K562 (cell line): ENCODE results near the gene ICA1.

ENCODE experiments used
- BRCA1 ChIP-seq, 2 experiments: fragments of 450-650 bp in 1 of 2; sonication (generic) in 1 of 2; formaldehyde crosslinking in 1 of 2; IDR thresholded peaks; 2 replicates each; pipeline versions ENCODE4 v1.5.0 to v1.6.1; 2017 to 2020; ENCODE audit warnings: mild to moderate bottlenecking in 1 of 2, missing genetic modification reagents in 1 of 2
- CTCF ChIP-seq, 3 experiments: IDR thresholded peaks in 2 of 3; conservative IDR thresholded peaks in 1 of 3; 2 replicates each; pipeline ENCODE4 v1.5.1; 2011 to 2012; ENCODE audit warnings: low read length in 3 of 3, mild to moderate bottlenecking in 3 of 3, control low read depth in 2 of 3, improper control_type of control experiment in 1 of 3, inconsistent platforms in 1 of 3, low read depth in 1 of 3, mixed read lengths in 1 of 3, moderate library complexity in 1 of 3; ENCODE audit not compliant: insufficient read depth in 2 of 3
- EP300 ChIP-seq: IDR thresholded peaks from 2 replicates; pipeline ENCODE4 v1.6.1; 2012; ENCODE audit warnings: low read length, improper control_type of control experiment
- HCFC1 ChIP-seq: IDR thresholded peaks from 2 replicates; pipeline ENCODE4 v1.6.1; 2012; ENCODE audit warnings: low read depth, low read length, improper control_type of control experiment
- MEF2A ChIP-seq: IDR thresholded peaks from 2 replicates; pipeline ENCODE4 v1.6.1; 2011; ENCODE audit warnings: low read depth, mild to moderate bottlenecking, low read length, moderate library complexity; ENCODE audit not compliant: control insufficient read depth
- SP1 ChIP-seq: sonication (generic); formaldehyde crosslinking; IDR thresholded peaks from 2 replicates; pipeline ENCODE4 v1.8.1; 2022; ENCODE audit warnings: mild to moderate bottlenecking, missing genetic modification reagents
- STAT6 ChIP-seq: sonication (generic); formaldehyde crosslinking; IDR thresholded peaks from 2 replicates; pipeline ENCODE4 v1.8.1; 2023; ENCODE audit warnings: mild to moderate bottlenecking, missing genetic modification reagents
- TCF3 ChIP-seq: sonication (generic); formaldehyde crosslinking; IDR thresholded peaks from 2 replicates; pipeline ENCODE4 v1.4.0; 2020; ENCODE audit warnings: mild to moderate bottlenecking, missing genetic modification reagents
- THRA ChIP-seq: fragments of 450-650 bp; IDR thresholded peaks from 2 replicates; pipeline ENCODE4 v1.6.1; 2017; ENCODE audit warnings: mild to moderate bottlenecking, moderate library complexity
- ZNF324 ChIP-seq: fragments of 250-450 bp; sonication (Bioruptor Pico); IDR thresholded peaks from 2 replicates; pipeline ENCODE4 v1.4.0; 2020; ENCODE audit warnings: mild to moderate bottlenecking
- TF ChIP-seq, protein P1 (sequence below): sonication (generic); formaldehyde crosslinking; IDR thresholded peaks from 2 replicates; pipeline ENCODE4 v1.9.0; 2022; ENCODE audit warnings: mild to moderate bottlenecking, missing genetic modification reagents
- TF ChIP-seq, protein P2 (sequence below): sonication (generic); formaldehyde crosslinking; IDR thresholded peaks from 2 replicates; pipeline ENCODE4 v1.8.1; 2023; ENCODE audit warnings: mild to moderate bottlenecking, missing genetic modification reagents
- TF ChIP-seq, protein P3 (sequence below): fragments of 450-650 bp; IDR thresholded peaks from 2 replicates; pipeline ENCODE4 v1.6.1; 2018; ENCODE audit not compliant: partially characterized antibody

DNA sequence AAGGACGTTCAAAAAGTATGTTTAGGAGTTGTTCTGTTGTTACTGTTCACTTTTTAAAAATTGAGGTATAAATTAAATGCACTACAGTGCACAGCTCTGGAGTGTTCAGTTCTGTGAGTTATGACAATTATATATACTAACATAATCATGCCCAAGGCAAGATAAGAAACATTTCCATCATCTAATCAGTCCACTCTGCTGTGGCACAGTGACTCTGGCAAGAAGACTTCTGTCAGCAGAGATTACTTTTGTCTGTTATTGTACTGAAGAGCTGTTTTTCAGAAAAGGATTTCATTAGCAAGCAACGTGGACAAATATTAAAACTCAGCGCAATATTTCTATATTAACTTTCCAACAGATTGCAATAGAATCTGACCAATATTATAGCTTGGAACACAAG, 32.0 kb downstream of the ICA1 start:
- TF ChIP-seq MEF2A (no peak), THRA (no peak), CTCF (IDR thresholded peaks at IDR 0.05 in 2 of 3, conservative IDR thresholded peaks at IDR 0.05 in 1 of 3; ENCODE audit: insufficient read depth in 2 of 3, low read depth in 1 of 3, low read length in 3 of 3) (no peak), EP300 (no peak), HCFC1 (no peak), ZNF324 (no peak), SP1 (CRISPR knock-in tag) (no peak), TCF3 (CRISPR knock-in tag) (no peak), BRCA1 (IDR thresholded peaks at IDR 0.05) (no peak), BRCA1 (CRISPR knock-in tag; IDR thresholded peaks at IDR 0.05) (no peak), STAT6 (CRISPR knock-in tag) (no peak)
- TF ChIP-seq, protein P1, sequence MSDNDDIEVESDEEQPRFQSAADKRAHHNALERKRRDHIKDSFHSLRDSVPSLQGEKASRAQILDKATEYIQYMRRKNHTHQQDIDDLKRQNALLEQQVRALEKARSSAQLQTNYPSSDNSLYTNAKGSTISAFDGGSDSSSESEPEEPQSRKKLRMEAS (CRISPR knock-in tag): no peak
- TF ChIP-seq, protein P2, sequence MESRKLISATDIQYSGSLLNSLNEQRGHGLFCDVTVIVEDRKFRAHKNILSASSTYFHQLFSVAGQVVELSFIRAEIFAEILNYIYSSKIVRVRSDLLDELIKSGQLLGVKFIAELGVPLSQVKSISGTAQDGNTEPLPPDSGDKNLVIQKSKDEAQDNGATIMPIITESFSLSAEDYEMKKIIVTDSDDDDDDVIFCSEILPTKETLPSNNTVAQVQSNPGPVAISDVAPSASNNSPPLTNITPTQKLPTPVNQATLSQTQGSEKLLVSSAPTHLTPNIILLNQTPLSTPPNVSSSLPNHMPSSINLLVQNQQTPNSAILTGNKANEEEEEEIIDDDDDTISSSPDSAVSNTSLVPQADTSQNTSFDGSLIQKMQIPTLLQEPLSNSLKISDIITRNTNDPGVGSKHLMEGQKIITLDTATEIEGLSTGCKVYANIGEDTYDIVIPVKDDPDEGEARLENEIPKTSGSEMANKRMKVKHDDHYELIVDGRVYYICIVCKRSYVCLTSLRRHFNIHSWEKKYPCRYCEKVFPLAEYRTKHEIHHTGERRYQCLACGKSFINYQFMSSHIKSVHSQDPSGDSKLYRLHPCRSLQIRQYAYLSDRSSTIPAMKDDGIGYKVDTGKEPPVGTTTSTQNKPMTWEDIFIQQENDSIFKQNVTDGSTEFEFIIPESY: no peak
- TF ChIP-seq, protein P3, sequence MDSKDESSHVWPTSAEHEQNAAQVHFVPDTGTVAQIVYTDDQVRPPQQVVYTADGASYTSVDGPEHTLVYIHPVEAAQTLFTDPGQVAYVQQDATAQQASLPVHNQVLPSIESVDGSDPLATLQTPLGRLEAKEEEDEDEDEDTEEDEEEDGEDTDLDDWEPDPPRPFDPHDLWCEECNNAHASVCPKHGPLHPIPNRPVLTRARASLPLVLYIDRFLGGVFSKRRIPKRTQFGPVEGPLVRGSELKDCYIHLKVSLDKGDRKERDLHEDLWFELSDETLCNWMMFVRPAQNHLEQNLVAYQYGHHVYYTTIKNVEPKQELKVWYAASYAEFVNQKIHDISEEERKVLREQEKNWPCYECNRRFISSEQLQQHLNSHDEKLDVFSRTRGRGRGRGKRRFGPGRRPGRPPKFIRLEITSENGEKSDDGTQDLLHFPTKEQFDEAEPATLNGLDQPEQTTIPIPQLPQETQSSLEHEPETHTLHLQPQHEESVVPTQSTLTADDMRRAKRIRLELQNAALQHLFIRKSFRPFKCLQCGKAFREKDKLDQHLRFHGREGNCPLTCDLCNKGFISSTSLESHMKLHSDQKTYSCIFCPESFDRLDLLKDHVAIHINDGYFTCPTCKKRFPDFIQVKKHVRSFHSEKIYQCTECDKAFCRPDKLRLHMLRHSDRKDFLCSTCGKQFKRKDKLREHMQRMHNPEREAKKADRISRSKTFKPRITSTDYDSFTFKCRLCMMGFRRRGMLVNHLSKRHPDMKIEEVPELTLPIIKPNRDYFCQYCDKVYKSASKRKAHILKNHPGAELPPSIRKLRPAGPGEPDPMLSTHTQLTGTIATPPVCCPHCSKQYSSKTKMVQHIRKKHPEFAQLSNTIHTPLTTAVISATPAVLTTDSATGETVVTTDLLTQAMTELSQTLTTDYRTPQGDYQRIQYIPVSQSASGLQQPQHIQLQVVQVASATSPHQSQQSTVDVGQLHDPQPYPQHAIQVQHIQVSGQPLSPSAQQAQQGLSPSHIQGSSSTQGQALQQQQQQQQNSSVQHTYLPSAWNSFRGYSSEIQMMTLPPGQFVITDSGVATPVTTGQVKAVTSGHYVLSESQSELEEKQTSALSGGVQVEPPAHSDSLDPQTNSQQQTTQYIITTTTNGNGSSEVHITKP: no peak
